Astrocyte of the hippocampus (primary cell): Measurements from ENCODE around the gene SHROOM3.
"Not testable (repeated sequence)": the region's sequence is repeated elsewhere in the genome, so short reads cannot be mapped to it uniquely, and the experiment has no call there.

ENCODE experiments used
- DNase-seq: peaks from one replicate; pipeline ENCODE4 v3.0.0; 2011; ENCODE audit warnings: low read depth, low spot score

The SHROOM3 gene

DNA sequence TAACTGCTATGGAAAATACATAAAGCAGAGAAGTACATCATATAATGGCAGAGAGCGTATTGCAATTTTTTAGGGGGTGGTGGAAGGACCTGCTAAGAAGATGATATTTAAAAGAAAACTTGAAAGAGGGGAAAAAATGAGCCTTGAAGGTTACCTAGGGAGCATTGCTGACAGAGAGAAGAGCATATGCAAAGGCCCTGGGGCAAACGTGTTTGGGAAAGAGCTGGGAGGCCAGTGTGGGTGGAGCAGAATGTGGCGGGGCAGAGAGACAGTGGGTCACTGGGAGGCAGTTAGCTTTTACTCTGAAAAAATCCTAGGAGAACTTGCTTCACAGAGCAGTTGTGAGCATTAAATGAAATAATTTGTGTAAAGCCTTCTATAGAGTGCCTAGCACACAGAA is 157.0 kb downstream of the SHROOM3 start:
- DNase-seq = no peak

DNA sequence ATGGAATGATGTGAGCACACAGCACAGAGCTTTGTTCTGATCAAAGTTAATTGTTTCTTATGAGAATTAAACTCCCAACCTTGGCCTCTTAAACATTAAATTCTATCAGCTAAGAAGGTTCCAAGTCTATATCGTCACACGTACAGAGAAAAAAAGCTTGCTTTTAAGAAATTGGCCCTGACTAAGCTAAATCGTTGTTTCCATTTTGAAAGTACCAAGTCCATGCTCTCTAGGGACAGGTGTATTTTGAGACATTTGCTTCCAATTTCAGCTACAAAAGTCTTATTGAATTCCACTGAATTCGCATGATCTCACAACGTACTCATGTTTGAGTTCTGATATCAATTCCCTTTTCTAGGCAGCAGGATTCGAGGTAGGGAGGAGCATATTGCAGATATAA is 157.4 kb downstream of the SHROOM3 start:
- no peak for DNase-seq

DNA sequence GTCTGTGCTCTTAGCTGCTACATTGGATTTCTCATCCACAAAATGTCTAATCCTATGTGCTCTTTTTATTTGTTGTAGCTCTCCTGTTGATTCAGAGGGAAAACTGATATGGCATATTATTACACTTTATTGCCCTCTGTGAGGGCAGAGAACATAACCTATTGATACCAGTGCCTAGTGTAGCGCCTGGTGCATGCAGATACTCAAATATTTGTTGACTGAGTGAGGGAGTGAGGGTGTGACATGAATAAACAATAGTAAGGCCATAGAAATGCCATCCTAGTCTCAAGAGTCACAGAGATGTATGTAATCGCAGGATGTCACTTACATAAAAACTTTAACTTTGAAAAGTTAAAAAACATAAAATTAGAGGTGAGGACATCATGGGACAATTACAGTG is 159.1 kb downstream of the SHROOM3 start:
- DNase-seq = no peak

- DNase-seq = no peak
Observed at GRCh38 chr4:76595435-76595834, 160.4 kb downstream of the SHROOM3 start.

DNA sequence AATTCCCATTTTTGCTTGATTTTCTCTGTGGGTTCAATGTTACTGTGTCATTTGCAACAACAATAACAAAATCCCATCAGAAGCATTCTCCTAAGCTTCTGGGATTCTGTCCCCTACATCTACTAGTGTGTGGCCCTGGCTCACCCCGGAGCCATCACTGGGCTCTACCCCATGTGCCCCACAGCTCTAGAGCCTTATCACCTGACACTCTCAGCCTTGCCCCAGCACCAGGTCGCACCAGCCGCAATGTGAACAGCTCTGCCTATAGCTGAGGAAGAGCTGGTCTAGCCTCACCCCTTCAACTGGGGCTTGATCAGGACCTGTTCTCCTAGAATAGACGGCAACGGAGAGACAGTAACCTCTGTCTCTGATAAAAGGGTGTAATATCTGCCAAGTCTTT is 161.7 kb downstream of the SHROOM3 start:
- DNase-seq = no peak

- DNase-seq = no peak
Observed at GRCh38 chr4:76597423-76597979, 162.5 kb downstream of the SHROOM3 start.

- no peak for DNase-seq
Observed at GRCh38 chr4:76600447-76600846, 165.4 kb downstream of the SHROOM3 start.

- DNase-seq = peak; percentile 52
Observed at GRCh38 chr4:76601791-76602190, 166.8 kb downstream of the SHROOM3 start.

GRCh38 chr4:76605099-76605563 is 170.1 kb downstream of the SHROOM3 start:
- DNase-seq = peak; percentile 27

DNA sequence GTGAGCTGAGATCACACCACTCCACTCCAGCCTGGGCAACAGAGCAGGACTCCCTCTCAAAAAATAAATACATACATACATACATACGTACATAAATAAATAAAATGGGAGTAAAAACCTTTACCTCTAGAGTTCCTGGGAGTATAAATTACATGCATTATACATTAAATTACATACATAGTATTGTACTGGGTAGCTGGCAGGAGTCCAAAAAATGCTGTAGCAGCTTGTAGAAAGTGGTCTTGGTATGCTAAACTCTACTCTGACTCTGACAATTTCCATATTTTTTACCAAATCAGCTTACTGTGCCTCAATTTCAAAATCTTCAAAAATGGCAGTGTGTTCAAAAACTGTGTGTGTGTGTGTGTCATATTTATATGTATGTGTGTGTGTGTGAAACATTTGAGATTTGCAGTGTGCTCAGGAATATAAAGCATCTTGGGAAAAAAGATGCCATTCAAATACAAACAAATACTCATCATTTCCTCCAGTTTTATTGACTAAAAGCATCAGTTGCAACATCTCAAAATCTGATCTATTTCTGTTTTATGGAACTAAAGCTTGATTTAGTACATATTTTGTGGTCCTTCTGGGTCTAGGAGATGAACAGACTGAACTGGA is 171.7 kb downstream of the SHROOM3 start:
- DNase-seq = no peak

- peak; percentile 66 for DNase-seq
Observed at GRCh38 chr4:76607266-76607799, 172.3 kb downstream of the SHROOM3 start.

DNA sequence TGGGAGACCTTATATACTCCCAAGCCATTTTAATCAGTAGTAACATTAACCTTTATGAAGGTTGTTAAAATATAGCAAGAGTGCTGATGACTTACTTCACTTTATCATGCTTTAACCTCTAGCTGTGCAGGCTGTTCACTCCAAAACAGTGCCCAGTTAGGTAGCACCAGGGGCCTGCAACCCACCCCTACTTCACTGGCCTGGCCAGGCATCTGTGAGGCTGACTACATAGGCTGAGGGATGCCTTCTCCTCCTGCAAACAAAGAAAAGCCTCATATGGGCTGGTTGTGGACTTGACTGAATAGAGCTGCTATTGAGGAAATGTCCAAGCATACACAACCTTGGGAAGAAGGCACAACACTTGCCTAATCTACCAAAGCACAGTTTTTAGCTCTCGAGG is 172.8 kb downstream of the SHROOM3 start:
- DNase-seq = no peak

DNA sequence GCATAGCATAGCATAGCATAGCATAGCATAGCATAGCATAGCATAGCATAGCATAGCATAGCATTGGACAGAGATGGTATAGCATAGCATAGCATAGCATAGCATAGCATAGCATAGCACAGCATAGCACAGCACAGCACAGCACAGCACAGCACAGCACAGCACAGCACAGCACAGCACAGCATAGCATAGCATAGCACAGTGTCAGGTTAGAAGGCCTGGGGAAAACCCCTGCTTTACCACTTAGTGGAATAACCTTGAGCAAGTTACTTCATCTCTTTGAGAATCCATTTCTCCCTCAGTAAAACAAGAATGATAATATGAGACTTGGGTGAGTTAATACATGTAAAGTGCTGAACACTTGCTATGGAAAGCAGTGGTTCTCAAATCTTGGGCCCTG is 173.5 kb downstream of the SHROOM3 start:
- DNase-seq = not testable (repeated sequence)

DNA sequence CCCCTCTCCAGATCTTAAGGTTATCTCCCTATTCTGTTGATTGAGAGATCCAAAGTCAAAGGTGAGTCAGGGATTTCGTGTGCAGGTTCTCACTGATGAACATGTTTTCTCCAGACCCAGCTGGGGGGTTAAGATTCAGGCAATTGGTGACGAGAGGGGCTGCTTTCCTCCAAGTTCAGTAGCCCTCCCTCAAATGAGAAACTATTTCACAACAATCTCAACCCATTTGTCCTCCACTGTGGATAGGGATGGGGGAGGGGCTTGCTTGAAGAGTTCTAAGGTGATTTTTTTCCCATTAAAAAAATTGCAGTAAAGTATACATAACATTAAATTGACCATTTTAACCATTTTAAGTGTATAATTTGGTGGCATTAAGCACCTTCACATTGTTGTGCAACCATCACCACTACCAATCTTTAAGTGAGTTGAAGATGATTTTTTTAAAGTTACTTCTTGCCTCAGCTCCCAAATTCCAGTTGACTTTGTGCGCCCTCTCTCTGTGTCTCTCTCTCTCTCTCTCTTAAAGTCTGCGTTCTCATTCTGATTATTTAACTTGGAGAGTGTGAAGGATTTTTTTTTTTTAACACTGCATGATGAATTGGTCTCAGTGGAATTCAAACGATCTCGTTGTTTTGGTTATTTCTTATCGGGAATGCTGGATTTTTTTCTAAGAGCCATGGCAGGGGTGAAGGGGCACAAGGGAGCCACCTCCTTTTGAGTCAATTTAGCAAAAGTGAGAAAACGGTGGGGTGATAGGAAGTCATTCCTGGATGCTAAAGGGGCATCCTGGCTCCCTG is 175.9 kb downstream of the SHROOM3 start:
- DNase-seq = peak; percentile 79

DNA sequence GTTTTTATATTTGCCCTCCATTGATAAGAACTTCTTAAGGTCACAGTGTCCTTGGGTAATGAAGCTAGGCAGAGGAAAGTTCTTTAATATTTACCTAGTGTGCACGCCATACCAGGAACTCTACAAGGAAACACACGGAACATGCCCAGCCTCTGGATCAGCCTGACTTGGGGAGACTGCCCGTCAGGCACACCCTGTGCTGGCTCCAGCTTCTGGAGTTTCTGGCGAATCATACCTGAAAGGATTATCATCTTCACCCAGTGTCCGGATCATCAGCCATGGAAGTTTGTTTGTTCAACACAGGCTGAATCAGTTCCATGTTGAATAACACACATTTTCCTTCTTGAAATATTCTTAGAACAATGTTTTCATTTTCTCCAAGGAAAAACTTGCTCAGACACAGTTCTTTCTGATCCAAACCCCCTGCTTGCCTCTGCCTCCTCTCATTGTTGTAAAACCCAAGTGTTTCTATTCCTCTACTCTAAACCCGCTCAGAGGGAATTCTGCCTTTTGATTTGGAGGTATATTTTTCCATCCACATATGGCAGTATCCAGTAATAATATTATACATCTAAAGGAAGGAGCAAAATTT is 176.7 kb downstream of the SHROOM3 start:
- DNase-seq = peak; percentile 51

GRCh38 chr4:76614589-76614988 is 179.6 kb downstream of the SHROOM3 start:
- peak; percentile 49 for DNase-seq

DNA sequence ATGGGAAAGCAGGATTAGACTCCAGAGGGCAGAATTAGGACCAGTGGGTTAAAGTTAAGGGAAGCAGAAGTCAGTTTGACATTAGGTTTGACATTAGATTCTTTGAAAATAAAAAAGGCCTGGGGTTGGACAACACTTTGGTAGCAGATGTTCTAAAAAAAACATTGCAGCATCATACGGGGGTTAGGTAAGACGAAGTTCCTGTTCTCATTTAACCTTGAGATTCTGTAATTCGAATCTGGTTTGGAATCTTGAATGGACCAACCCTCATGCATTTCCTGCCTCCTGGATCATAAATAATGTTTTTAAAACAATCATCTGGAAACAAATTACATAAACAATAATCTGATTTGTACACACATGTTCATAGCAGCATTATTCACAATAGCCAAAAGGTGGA is 181.0 kb downstream of the SHROOM3 start:
- DNase-seq = no peak

DNA sequence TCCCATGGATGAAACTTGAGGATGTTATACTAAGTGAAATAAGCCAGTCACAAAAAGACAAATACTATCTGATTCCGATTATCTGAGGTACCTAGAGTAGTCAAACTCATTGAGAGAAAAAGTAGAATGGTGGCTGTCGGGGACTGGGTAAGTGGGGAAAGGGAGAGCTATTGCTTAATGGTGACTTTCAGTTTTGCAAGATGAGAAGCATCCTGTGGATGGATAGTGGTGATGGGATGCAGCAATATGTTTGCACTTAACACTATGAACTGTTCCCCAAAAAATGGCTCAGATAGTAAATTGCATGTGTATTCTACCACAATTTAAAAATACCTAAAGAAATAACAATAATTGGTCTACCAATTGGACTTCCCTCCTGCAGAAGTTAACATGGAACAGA is 181.5 kb downstream of the SHROOM3 start:
- DNase-seq = no peak

GRCh38 chr4:76620723-76621468 is 185.9 kb downstream of the SHROOM3 start:
- no peak for DNase-seq

DNA sequence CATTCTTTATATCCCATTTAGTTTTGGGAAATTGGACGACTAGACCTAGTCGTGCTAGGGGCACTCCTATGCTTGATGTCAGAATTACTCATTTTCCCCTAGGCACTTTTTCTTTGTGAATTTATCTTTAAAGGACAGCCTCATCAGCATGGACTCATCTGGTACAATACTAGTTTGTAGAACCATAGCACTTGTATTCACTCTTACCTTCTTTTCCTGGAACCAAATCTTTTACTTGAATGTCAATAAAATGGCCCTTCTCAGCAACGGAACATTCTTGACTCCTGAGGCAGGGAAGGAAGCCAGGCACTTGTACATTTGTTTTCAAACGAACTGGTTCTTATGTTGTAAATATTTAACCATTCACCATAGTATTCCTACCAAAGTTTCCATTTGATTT is 187.1 kb downstream of the SHROOM3 start:
- DNase-seq = peak; percentile 61

DNA sequence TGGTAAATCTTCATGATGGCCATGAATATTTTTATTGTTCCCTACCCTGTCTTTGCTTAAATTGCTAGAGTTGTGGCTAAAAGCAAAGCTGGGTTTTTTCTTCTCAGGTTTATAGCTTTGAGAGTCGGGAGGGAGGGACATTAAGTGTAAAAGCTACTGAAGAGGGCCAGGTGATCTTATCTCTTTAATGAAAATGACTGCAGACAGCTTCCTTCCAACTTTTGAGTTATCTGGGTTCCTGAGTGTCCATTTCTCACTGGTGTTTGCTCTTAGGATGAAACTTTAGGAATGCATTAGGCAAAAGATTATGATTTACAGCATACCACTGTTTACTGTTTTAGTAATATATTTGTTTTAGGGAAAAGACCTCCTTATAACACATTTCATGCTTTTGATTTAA is 187.7 kb downstream of the SHROOM3 start:
- no peak for DNase-seq
